Natural killer cell (primary cell): ENCODE measurements around the gene RAB8B. TPM values are rescaled to one million over a fixed set of nuclear protein-coding genes. Genes with fewer than 3 reads are reported as not detected.
A peak's percentile ranks its signal among the peaks of the same experiment; 100 is the strongest.

Experiments
- ATAC-seq, 3 donors: fragments of 150-1000 bp in 2 of 3; fragments of 200-7000 bp in 1 of 3; cut with Tn5 transposase; 1 replicate in 1 of 3; 2 replicates in 2 of 3; pipeline ENCODE4 v1.10.0; 2021; ENCODE audit warnings: mild to moderate bottlenecking in 2 of 3, moderate library complexity in 2 of 3
- DNase-seq, 2 donors: peaks; one replicate each; pipeline versions ENCODE4 v3.0.0 to v3.0.0-alpha.2; 2013 to 2021; ENCODE audit warnings: mixed read lengths in 1 of 2
- H3K27ac ChIP-seq: one replicate; pipeline ENCODE4 v1.5.1; 2013; ENCODE audit warnings: mild to moderate bottlenecking, low read length
- H3K27me3 ChIP-seq: one replicate; pipeline ENCODE4 v1.6.1; 2013; ENCODE audit warnings: low read length; ENCODE audit not compliant: control insufficient read depth, insufficient read depth
- H3K36me3 ChIP-seq: one replicate; pipeline ENCODE4 v1.6.1; 2013; ENCODE audit warnings: low read length; ENCODE audit not compliant: control insufficient read depth, insufficient read depth
- H3K4me1 ChIP-seq: one replicate; pipeline ENCODE4 v1.6.1; 2013; ENCODE audit warnings: low read length; ENCODE audit not compliant: control insufficient read depth, insufficient read depth
- H3K4me3 ChIP-seq: one replicate; pipeline ENCODE4 v1.5.1; 2013; ENCODE audit warnings: low read length
- H3K9me3 ChIP-seq: one replicate; pipeline ENCODE4 v1.6.1; 2013; ENCODE audit warnings: low read length; ENCODE audit not compliant: control insufficient read depth, insufficient read depth
- H3K27ac Mint-ChIP-seq, 2 donors: one replicate each; pipeline ENCODE4 v1.8.0; 2022; ENCODE audit warnings: mild to moderate bottlenecking in 2 of 2, mixed read lengths in 2 of 2, moderate library complexity in 1 of 2
- H3K27me3 Mint-ChIP-seq, 2 donors: one replicate each; pipeline ENCODE4 v1.8.0; 2022; ENCODE audit warnings: low read depth in 2 of 2, mixed read lengths in 2 of 2
- H3K36me3 Mint-ChIP-seq: one replicate; pipeline ENCODE4 v1.8.0; 2022; ENCODE audit warnings: mixed read lengths
- H3K4me1 Mint-ChIP-seq, 2 donors: one replicate each; pipeline ENCODE4 v1.8.0; 2022; ENCODE audit warnings: mixed read lengths in 2 of 2
- H3K4me3 Mint-ChIP-seq: one replicate; pipeline ENCODE4 v1.8.0; 2022; ENCODE audit warnings: mild to moderate bottlenecking, moderate library complexity, mixed read lengths
- H3K9me3 Mint-ChIP-seq, 2 donors: one replicate each; pipeline ENCODE4 v1.8.0; 2022; ENCODE audit warnings: mixed read lengths in 2 of 2
- WGBS: methylation state at CpG from one replicate; pipeline ENCODE4 v1.1.7; 2013; ENCODE audit warnings: missing lambda C conversion rate; ENCODE audit not compliant: insufficient coverage; 5-methylcytosine and 5-hydroxymethylcytosine counted together
- intact Hi-C: fragments of 100-400 bp; cut with micrococcal nuclease; formaldehyde crosslinking; loops from one replicate; pipeline ENCODE4 v1.14.2; 2022
- total RNA-seq, 4 donors: library from RNA; stranded (reverse); fragments of 120-200 nt in 1 of 4; gene quantifications; one replicate each; pipeline versions ENCODE4 v1.2.3 to v1.2.4, GENCODE V29; 2013 to 2022
- TF ChIP-seq, protein P1 (sequence below): fragments of 200-600 bp; IDR thresholded peaks from one replicate; pipeline ENCODE4 v1.8.0; 2022; ENCODE audit warnings: antibody characterized with exemption

The RAB8B gene
- total RNA-seq, 3 donors from 2014 or later (not counting 1 experiment from before 2014, with no cell fraction given), result 128 to 155 (median 137) TPM

DNA sequence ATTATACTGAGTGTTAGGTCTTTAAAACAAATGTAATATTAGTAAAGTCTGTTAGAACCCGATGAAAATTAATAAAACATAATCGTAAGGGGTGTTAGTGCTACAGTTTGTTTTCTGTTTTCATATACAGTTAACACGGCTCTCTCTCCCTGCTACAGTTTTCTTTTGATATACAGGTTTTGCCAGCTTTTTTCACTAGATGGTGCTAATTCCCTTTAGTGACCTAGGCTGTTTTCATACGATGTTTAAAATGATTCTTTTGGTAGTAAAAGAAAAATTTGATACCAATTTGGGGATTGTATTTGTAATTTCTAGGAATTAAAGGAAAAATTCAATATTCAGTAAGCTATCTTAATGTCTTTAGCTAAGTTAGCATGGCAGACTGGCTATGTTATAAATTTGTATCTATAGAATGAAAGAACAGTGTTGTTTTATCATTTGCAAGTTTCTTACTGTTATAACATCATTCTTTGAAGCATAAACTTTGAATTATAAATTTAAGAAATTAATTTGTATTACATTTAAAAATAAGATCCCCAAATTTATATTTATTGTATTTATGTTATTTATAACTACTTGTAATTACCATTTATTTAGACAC, 99.5 kb downstream of the RAB8B start:
- Mint-ChIP-seq H3K27me3 (no peaks in the 10 kb centered on the region), H3K9me3 (no peaks in the 10 kb centered on the region), H3K36me3 (peaks cover 5% of the 10 kb centered on the region), H3K27ac (peak overlapping the region in 1 of 2 donors; percentile 54), H3K4me1 (peaks cover 6 to 7% of the 10 kb centered on the region in 2 donors), H3K4me3 (no peak overlapping the region)
- WGBS, result 0% methylated on average over 2 of the region's 4 CpGs
- intact Hi-C loops, result loop anchor here (1.0 to 10.0 kb wide), 2 partner anchors 114 to 244 kb away; partner anchors contain the start of gene TPM1
- Histone ChIP-seq H3K27me3 (no peaks in the 10 kb centered on the region), H3K4me1 (no peaks in the 10 kb centered on the region), H3K27ac (no peak overlapping the region), H3K9me3 (no peaks in the 10 kb centered on the region), H3K36me3 (peaks cover 2% of the 10 kb centered on the region), H3K4me3 (no peak overlapping the region)
- DNase-seq, result peak in 1 of 2 donors; percentile 73
- peak; percentile 69 to 78 (median 77) for ATAC-seq
- TF ChIP-seq, protein P1, sequence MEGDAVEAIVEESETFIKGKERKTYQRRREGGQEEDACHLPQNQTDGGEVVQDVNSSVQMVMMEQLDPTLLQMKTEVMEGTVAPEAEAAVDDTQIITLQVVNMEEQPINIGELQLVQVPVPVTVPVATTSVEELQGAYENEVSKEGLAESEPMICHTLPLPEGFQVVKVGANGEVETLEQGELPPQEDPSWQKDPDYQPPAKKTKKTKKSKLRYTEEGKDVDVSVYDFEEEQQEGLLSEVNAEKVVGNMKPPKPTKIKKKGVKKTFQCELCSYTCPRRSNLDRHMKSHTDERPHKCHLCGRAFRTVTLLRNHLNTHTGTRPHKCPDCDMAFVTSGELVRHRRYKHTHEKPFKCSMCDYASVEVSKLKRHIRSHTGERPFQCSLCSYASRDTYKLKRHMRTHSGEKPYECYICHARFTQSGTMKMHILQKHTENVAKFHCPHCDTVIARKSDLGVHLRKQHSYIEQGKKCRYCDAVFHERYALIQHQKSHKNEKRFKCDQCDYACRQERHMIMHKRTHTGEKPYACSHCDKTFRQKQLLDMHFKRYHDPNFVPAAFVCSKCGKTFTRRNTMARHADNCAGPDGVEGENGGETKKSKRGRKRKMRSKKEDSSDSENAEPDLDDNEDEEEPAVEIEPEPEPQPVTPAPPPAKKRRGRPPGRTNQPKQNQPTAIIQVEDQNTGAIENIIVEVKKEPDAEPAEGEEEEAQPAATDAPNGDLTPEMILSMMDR, result peak; percentile 67

DNA sequence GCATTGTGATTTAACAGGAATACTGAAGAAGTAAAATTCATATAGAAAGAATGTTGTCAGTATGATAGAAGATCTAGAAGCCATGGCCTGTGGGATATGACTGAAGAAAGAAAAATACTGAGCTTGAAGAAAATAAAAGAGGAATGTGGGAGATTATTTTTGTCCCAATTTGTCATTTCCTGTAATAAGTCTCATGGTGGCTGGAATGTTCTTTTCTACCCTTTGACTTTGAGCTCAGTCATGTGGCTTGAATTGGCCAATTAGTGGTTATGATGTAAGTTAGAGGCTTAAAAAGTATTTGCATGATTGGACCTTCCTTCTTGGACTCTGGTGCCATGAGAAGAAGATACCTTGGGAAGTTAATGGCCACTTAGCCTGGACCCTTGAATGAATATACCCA, 102.1 kb downstream of the RAB8B start:
- H3K27me3 ChIP-seq, result no peaks in the 10 kb centered on the region
- no peak overlapping the region for H3K4me3 Mint-ChIP-seq
- no peaks in the 10 kb centered on the region for H3K27me3 Mint-ChIP-seq
- no peak for ATAC-seq
- H3K36me3 ChIP-seq, result no peaks in the 10 kb centered on the region
- peaks cover 5% of the 10 kb centered on the region for H3K36me3 Mint-ChIP-seq
- H3K9me3 ChIP-seq, result no peaks in the 10 kb centered on the region
- intact Hi-C loops, result no loop called here
- H3K27ac Mint-ChIP-seq, result no peak overlapping the region
- H3K4me3 ChIP-seq, result no peak overlapping the region
- DNase-seq, result no peak
- TF ChIP-seq, protein P1, result no peak
- peaks cover 16 to 18% of the 10 kb centered on the region in 2 donors for H3K4me1 Mint-ChIP-seq
- H3K9me3 Mint-ChIP-seq, result no peaks in the 10 kb centered on the region
- H3K27ac ChIP-seq, result no peak overlapping the region
- H3K4me1 ChIP-seq, result peaks cover 6% of the 10 kb centered on the region

DNA sequence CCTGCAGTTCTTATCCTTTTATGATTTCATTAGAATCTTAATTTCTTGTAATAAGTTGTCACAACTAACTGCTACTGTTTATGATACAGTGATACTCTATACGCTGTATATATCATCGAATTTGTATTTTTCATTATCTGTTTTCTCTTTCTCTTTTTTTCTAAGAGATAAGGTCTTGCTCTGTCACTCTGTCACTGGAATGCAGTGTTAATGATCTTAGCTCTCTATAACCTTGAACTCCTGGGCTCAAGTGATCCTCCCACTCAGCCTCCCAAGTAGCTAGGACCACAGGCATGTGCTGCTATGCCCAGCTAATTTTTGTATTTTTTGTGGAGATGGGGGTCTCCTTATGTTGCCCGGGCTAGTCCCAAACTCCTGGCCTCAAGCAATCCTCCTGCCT, 102.8 kb downstream of the RAB8B start:
- intact Hi-C loops, result no loop called here
- Mint-ChIP-seq H3K27me3 (no peaks in the 10 kb centered on the region), H3K27ac (no peak overlapping the region), H3K36me3 (peaks cover 5% of the 10 kb centered on the region), H3K4me1 (peaks cover 17 to 19% of the 10 kb centered on the region in 2 donors), H3K9me3 (no peaks in the 10 kb centered on the region), H3K4me3 (no peak overlapping the region)
- Histone ChIP-seq H3K27ac (no peak overlapping the region), H3K9me3 (no peaks in the 10 kb centered on the region), H3K27me3 (no peaks in the 10 kb centered on the region), H3K36me3 (no peaks in the 10 kb centered on the region), H3K4me1 (peaks cover 9% of the 10 kb centered on the region), H3K4me3 (no peak overlapping the region)
- TF ChIP-seq, protein P1, result no peak
- DNase-seq, result no peak
- no peak for ATAC-seq
- 83% methylated on average over 1 of the region's 3 CpGs for WGBS

DNA sequence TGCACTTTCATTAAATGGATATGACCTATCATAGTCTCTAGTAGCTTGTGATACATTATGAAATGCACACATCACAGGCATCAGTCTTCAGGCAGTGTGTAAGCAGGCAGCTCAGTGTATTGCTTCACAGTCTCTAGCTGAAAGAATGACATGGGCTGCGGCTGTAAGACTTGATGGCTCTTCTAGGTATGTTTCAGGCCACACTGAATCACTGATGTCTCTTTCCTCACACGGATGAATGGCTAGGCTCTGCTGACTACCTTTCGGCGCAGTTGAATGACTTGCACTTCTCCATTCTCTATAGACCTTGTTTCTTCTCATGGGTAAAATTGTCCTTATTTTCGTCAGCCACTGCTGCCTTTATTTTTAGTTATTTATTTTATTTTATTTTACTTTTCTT, 103.4 kb downstream of the RAB8B start:
- peaks cover 9% of the 10 kb centered on the region for H3K4me1 ChIP-seq
- H3K27ac ChIP-seq, result no peak overlapping the region
- H3K4me1 Mint-ChIP-seq, result peaks cover 17 to 19% of the 10 kb centered on the region in 2 donors
- 95% methylated on average over 4 of the region's 5 CpGs for WGBS
- no peaks in the 10 kb centered on the region for H3K36me3 ChIP-seq
- H3K4me3 ChIP-seq, result no peak overlapping the region
- no peaks in the 10 kb centered on the region for H3K9me3 Mint-ChIP-seq
- intact Hi-C loops, result no loop called here
- ATAC-seq, result no peak
- no peaks in the 10 kb centered on the region for H3K27me3 ChIP-seq
- no peak overlapping the region for H3K27ac Mint-ChIP-seq
- no peaks in the 10 kb centered on the region for H3K27me3 Mint-ChIP-seq
- TF ChIP-seq, protein P1, result no peak
- no peaks in the 10 kb centered on the region for H3K9me3 ChIP-seq
- peaks cover 5% of the 10 kb centered on the region for H3K36me3 Mint-ChIP-seq
- no peak for DNase-seq
- no peak overlapping the region for H3K4me3 Mint-ChIP-seq
